HCT116 (cell line): ENCODE measurements around the gene BDKRB1. TPM values are rescaled to one million over a fixed set of nuclear protein-coding genes. Genes with fewer than 3 reads are reported as not detected.

ENCODE experiments used
- ATAC-seq: fragments of 200-7000 bp; cut with Tn5 transposase; 2 replicates; pipeline ENCODE4 v1.9.1; 2020; ENCODE audit warnings: mild to moderate bottlenecking, moderate library complexity
- BruUV-seq: library from RNA; stranded (reverse); fragments of 400-500 nt; replicated peaks from 2 replicates; lab custom pipeline; 2021; lab: Mats Ljungman, UMichigan
- CTCF ChIA-PET: fragments of 300-600 bp; sonication (Branson Sonifier 250); formaldehyde crosslinking; loops from one replicate; lab custom pipeline; 2021; ENCODE audit warnings: antibody characterized with exemption; lab: Charles Lee
- POLR2A ChIA-PET: fragments of 300-600, 350-600 bp; sonication (Branson Sonifier 250); formaldehyde crosslinking; loops from one replicate; lab custom pipeline; 2021; ENCODE audit warnings: antibody characterized with exemption; lab: Charles Lee
- RAD21 ChIA-PET, 2 experiments: fragments of 300-600 bp; sonication (Branson Sonifier 250); formaldehyde crosslinking; loops; one replicate each; lab custom pipeline; 2023; ENCODE audit warnings: low total read pairs in 2 of 2; ENCODE audit not compliant: uncharacterized antibody in 2 of 2, unreplicated experiment in 2 of 2, low non-redundant PET in 1 of 2; lab: Charles Lee
- DNase-seq: peaks from one replicate; pipeline ENCODE4 v3.0.0-alpha.2; 2010; ENCODE audit warnings: low read depth, low spot score
- H2AFZ ChIP-seq: fragments of 200-600 bp; shearing (Covaris generic), sonication (generic); 2 replicates; pipeline ENCODE4 v1.6.1; 2017; ENCODE audit warnings: low read depth, mixed run types, mixed read lengths, antibody characterized with exemption, low read length; ENCODE audit not compliant: poor library complexity, severe bottlenecking
- H3K27ac ChIP-seq: 2 replicates; pipeline ENCODE4 v1.5.1; 2012; ENCODE audit warnings: low read depth, low read length
- H3K27me3 ChIP-seq: fragments of 200-600 bp; sonication (generic); 2 replicates; pipeline ENCODE4 v1.6.1; 2016; ENCODE audit warnings: mixed run types, low read length, mixed read lengths; ENCODE audit not compliant: insufficient read depth
- H3K36me3 ChIP-seq, 2 experiments: fragments of 200-500 bp in 1 of 2; fragments of 200-600 bp in 1 of 2; sonication (Bioruptor generic) in 1 of 2; sonication (generic) in 1 of 2; 2 replicates each; pipeline versions ENCODE4 v1.5.1 to v1.6.1; 2014 to 2016; ENCODE audit warnings: low read length in 2 of 2, inconsistent platforms in 1 of 2, mixed read lengths in 1 of 2, mixed run types in 1 of 2; ENCODE audit not compliant: insufficient read depth in 2 of 2, control insufficient read depth in 1 of 2
- H3K4me1 ChIP-seq, 2 experiments: fragments of 200-600 bp in 1 of 2; sonication (generic) in 1 of 2; 2 replicates each; pipeline versions ENCODE4 v1.5.1 to v1.6.1; 2012 to 2017; ENCODE audit warnings: low read length in 2 of 2, inconsistent platforms in 1 of 2, mild to moderate bottlenecking in 1 of 2, mixed read lengths in 1 of 2, mixed run types in 1 of 2, moderate library complexity in 1 of 2; ENCODE audit not compliant: insufficient read depth in 2 of 2, control insufficient read depth in 1 of 2
- H3K4me2 ChIP-seq: fragments of 200-600 bp; sonication (generic); 2 replicates; pipeline ENCODE4 v1.6.1; 2017; ENCODE audit warnings: mixed run types, low read length, mixed read lengths
- H3K4me3 ChIP-seq, 2 experiments: fragments of 200-600 bp in 1 of 2; sonication (generic) in 1 of 2; replicated peaks in 1 of 2; 2 replicates each; pipeline ENCODE4 v1.5.1; 2011 to 2016; ENCODE audit warnings: low read length in 2 of 2, control low read depth in 1 of 2, low read depth in 1 of 2, mild to moderate bottlenecking in 1 of 2, mixed read lengths in 1 of 2, mixed run types in 1 of 2
- H3K79me2 ChIP-seq: fragments of 200-600 bp; sonication (generic); 2 replicates; pipeline ENCODE4 v1.6.1; 2017; ENCODE audit warnings: mild to moderate bottlenecking, mixed run types, low read length, moderate library complexity, mixed read lengths; ENCODE audit not compliant: insufficient read depth
- H3K9ac ChIP-seq: fragments of 200-600 bp; sonication (generic); 2 replicates; pipeline ENCODE4 v1.6.1; 2016; ENCODE audit warnings: low read length, mixed read lengths
- H3K9me2 ChIP-seq: fragments of 200-600 bp; sonication (generic), shearing (Covaris generic); 2 replicates; pipeline ENCODE4 v1.6.1; 2017; ENCODE audit warnings: mixed run types, mild to moderate bottlenecking, moderate library complexity; ENCODE audit not compliant: insufficient read depth
- H3K9me3 ChIP-seq, 2 experiments: fragments of 200-500 bp in 1 of 2; fragments of 200-600 bp in 1 of 2; sonication (Bioruptor generic) in 1 of 2; sonication (generic) in 1 of 2; 2 replicates each; pipeline ENCODE4 v1.6.1; 2014 to 2017; ENCODE audit warnings: low read length in 2 of 2, mixed read lengths in 2 of 2, inconsistent platforms in 1 of 2, low read depth in 1 of 2, mild to moderate bottlenecking in 1 of 2, mixed run types in 1 of 2, moderate library complexity in 1 of 2; ENCODE audit not compliant: control insufficient read depth in 1 of 2, insufficient read depth in 1 of 2
- H4K20me1 ChIP-seq: fragments of 200-600 bp; sonication (generic), shearing (Covaris generic); 2 replicates; pipeline ENCODE4 v1.6.1; 2017; ENCODE audit warnings: mixed run types, mild to moderate bottlenecking, moderate library complexity; ENCODE audit not compliant: insufficient read depth
- CBX3 ChIP-seq: IDR thresholded peaks from 2 replicates; pipeline ENCODE4 v1.6.1; 2012; ENCODE audit warnings: low read depth
- CEBPB ChIP-seq: IDR thresholded peaks from 2 replicates; pipeline ENCODE4 v1.6.1; 2012; ENCODE audit warnings: low read depth
- ELF1 ChIP-seq: IDR thresholded peaks from 2 replicates; pipeline ENCODE4 v1.6.1; 2012; ENCODE audit warnings: low read depth, borderline replicate concordance
- EZH2 ChIP-seq: fragments of 200-600 bp; sonication (generic); IDR thresholded peaks from 2 replicates; pipeline ENCODE4 v1.6.1; 2017; ENCODE audit warnings: antibody characterized with exemption, mixed run types
- EZH2phosphoT487 ChIP-seq: fragments of 200-600 bp; IDR thresholded peaks from 2 replicates; pipeline ENCODE4 v1.6.1; 2018; ENCODE audit warnings: antibody characterized with exemption, borderline replicate concordance
- FOSL1 ChIP-seq: IDR thresholded peaks from 2 replicates; pipeline ENCODE4 v1.6.1; 2012; ENCODE audit warnings: low read depth
- POLR2A ChIP-seq: IDR thresholded peaks from 2 replicates; pipeline ENCODE4 v1.7.0; 2011; ENCODE audit warnings: borderline replicate concordance; ENCODE audit not compliant: insufficient read depth, insufficient read length; ENCODE audit errors: extremely low read depth
- POLR2AphosphoS5 ChIP-seq: IDR thresholded peaks from 2 replicates; pipeline ENCODE4 v1.6.1; 2011; ENCODE audit warnings: mild to moderate bottlenecking, low read depth, low read length, moderate library complexity
- SP1 ChIP-seq: IDR thresholded peaks from 2 replicates; pipeline ENCODE4 v1.6.1; 2012; ENCODE audit warnings: low read depth
- SRF ChIP-seq: IDR thresholded peaks from 2 replicates; pipeline ENCODE4 v1.6.1; 2012; ENCODE audit warnings: low read depth
- TCF7L2 ChIP-seq: IDR thresholded peaks from 2 replicates; pipeline ENCODE4 v1.7.0; 2011; ENCODE audit warnings: borderline replicate concordance, inconsistent platforms; ENCODE audit not compliant: insufficient read depth, insufficient read length; ENCODE audit errors: extremely low read depth
- YY1 ChIP-seq: IDR thresholded peaks from 2 replicates; pipeline ENCODE4 v1.6.1; 2011; ENCODE audit warnings: low read length, low read depth, moderate library complexity, mild to moderate bottlenecking; ENCODE audit not compliant: insufficient replicate concordance; ENCODE audit errors: extremely low read depth
- intact Hi-C: fragments of 100-400 bp; cut with micrococcal nuclease; formaldehyde crosslinking; loops from 2 replicates; pipeline ENCODE4 v1.10.0; 2022
- total RNA-seq: library from RNA; stranded (reverse); gene quantifications from one replicate; pipeline ENCODE4 v1.2.1, GENCODE V29; 2021; ENCODE audit not compliant: unreplicated experiment
- TF ChIP-seq, protein P1 (sequence below), 3 experiments: fragments of 200-600 bp in 1 of 3; sonication (generic) in 1 of 3; IDR thresholded peaks in 2 of 3; conservative IDR thresholded peaks in 1 of 3; 2 replicates each; pipeline ENCODE4 v1.5.1; 2012 to 2017; ENCODE audit warnings: low read depth in 2 of 3, low read length in 2 of 3, antibody characterized with exemption in 1 of 3, borderline replicate concordance in 1 of 3, control low read depth in 1 of 3, mild to moderate bottlenecking in 1 of 3, mixed read lengths in 1 of 3, mixed run types in 1 of 3, moderate library complexity in 1 of 3; ENCODE audit not compliant: insufficient read depth in 1 of 3

Gene BDKRB1
- total RNA-seq, 1 experiment from 2014 or later, result not detected

- no TSS peak for BruUV-seq
- CTCF ChIA-PET, result interaction anchor here (1.2 kb wide), 1 partner anchor 8 kb away, joined by 3 read pairs; no protein-coding TSS in a partner anchor
- no peak overlapping the region for H3K27ac ChIP-seq
- no peak overlapping the region for H3K4me2 ChIP-seq
- TF ChIP-seq ELF1 (no peak), POLR2AphosphoS5 (no peak), EZH2phosphoT487 (no peak), POLR2A (no peak), TCF7L2 (no peak), CBX3 (no peak), EZH2 (no peak), FOSL1 (no peak), SP1 (no peak), SRF (no peak), YY1 (no peak), CEBPB (no peak)
- TF ChIP-seq, protein P1, sequence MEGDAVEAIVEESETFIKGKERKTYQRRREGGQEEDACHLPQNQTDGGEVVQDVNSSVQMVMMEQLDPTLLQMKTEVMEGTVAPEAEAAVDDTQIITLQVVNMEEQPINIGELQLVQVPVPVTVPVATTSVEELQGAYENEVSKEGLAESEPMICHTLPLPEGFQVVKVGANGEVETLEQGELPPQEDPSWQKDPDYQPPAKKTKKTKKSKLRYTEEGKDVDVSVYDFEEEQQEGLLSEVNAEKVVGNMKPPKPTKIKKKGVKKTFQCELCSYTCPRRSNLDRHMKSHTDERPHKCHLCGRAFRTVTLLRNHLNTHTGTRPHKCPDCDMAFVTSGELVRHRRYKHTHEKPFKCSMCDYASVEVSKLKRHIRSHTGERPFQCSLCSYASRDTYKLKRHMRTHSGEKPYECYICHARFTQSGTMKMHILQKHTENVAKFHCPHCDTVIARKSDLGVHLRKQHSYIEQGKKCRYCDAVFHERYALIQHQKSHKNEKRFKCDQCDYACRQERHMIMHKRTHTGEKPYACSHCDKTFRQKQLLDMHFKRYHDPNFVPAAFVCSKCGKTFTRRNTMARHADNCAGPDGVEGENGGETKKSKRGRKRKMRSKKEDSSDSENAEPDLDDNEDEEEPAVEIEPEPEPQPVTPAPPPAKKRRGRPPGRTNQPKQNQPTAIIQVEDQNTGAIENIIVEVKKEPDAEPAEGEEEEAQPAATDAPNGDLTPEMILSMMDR (IDR thresholded peaks at IDR 0.05 in 2 of 3, conservative IDR thresholded peaks at IDR 0.05 in 1 of 3; ENCODE audit: borderline replicate concordance in 1 of 3, insufficient read depth in 1 of 3, low read depth in 2 of 3, low read length in 2 of 3), result no peak
- H3K9me3 ChIP-seq, result no peaks in the 10 kb centered on the region
- RAD21 ChIA-PET, result no interaction called here
- H3K4me1 ChIP-seq, result no peaks in the 10 kb centered on the region; a peak in 1 of 4 replicates
- no peak overlapping the region for H3K4me3 ChIP-seq
- no peak overlapping the region for H2AFZ ChIP-seq
- intact Hi-C loops, result no loop called here
- no peak for DNase-seq
- ATAC-seq, result no peak
- POLR2A ChIA-PET, result no interaction called here
- no peaks in the 10 kb centered on the region for H3K36me3 ChIP-seq
- H4K20me1 ChIP-seq, result no peaks in the 10 kb centered on the region
- H3K79me2 ChIP-seq, result no peaks in the 10 kb centered on the region
- H3K9ac ChIP-seq, result no peak overlapping the region
- 0 out of 2 replicates have a peak, but pooled peaks cover 6% of the 10 kb centered on the region for H3K27me3 ChIP-seq
- no peaks in the 10 kb centered on the region for H3K9me2 ChIP-seq
Observed at GRCh38 chr14:96217376-96217913, 38.6 kb upstream of the BDKRB1 start.
